Hematopoietic multipotent progenitor cell (in vitro differentiated cells): ENCODE data around the gene ALX1. TPM values are rescaled to one million over a fixed set of nuclear protein-coding genes. Genes with fewer than 3 reads are reported as not detected.

Source experiments
- DNase-seq, 3 donors: peaks; one replicate each; pipeline ENCODE4 v3.0.0-alpha.2; 2011 to 2015; ENCODE audit warnings: low read depth in 2 of 3, low spot score in 2 of 3
- total RNA-seq: library from RNA; depleted of rRNA; stranded (reverse); fragments of >200 nt; gene quantifications from one replicate; pipeline ENCODE4 v1.2.3, GENCODE V29; 2012

ALX1 gene
- not detected for total RNA-seq

- DNase-seq = peak in 1 of 3 donors; percentile 44
Measured at GRCh38 chr12:85280165-85280983, at the start of gene ALX1. ALX1 (plus strand) TSS chr12:85280220; CDS start chr12:85280262, 42 bp downstream.

GRCh38 chr12:85237327-85237726 lies 42.7 kb upstream of the ALX1 start:
- DNase-seq = no peak

- DNase-seq = no peak
Measured at GRCh38 chr12:85244561-85244960, 35.5 kb upstream of the ALX1 start.

- no peak for DNase-seq
Measured at GRCh38 chr12:85253853-85254252, 26.2 kb upstream of the ALX1 start.

GRCh38 chr12:85257671-85258070 lies 22.3 kb upstream of the ALX1 start:
- DNase-seq = no peak

- DNase-seq = no peak
Measured at GRCh38 chr12:85260447-85260846, 19.6 kb upstream of the ALX1 start.

- no peak for DNase-seq
Measured at GRCh38 chr12:85260896-85261295, 19.1 kb upstream of the ALX1 start.

GRCh38 chr12:85266356-85266755 lies 13.7 kb upstream of the ALX1 start:
- peak in 1 of 3 donors; percentile 26 for DNase-seq

GRCh38 chr12:85273381-85274314 lies 6.4 kb upstream of the ALX1 start:
- DNase-seq = peak in 1 of 3 donors; percentile 29

GRCh38 chr12:85274315-85274651 lies 5.7 kb upstream of the ALX1 start:
- DNase-seq = no peak

GRCh38 chr12:85275374-85275773 lies 4.6 kb upstream of the ALX1 start:
- peak in 1 of 3 donors; percentile 82 for DNase-seq

GRCh38 chr12:85277191-85277590 lies 2.8 kb upstream of the ALX1 start:
- DNase-seq = no peak

- DNase-seq = peak in 1 of 3 donors; percentile 12
Measured at GRCh38 chr12:85277900-85278597, 2.0 kb upstream of the ALX1 start.

GRCh38 chr12:85278598-85279448 lies 1.2 kb upstream of the ALX1 start:
- DNase-seq = peak in 1 of 3 donors; percentile 32

GRCh38 chr12:85279449-85280164 lies 413 bp upstream of the ALX1 start:
- peak in 1 of 3 donors; percentile 24 for DNase-seq

GRCh38 chr12:85280984-85281630 lies 1.1 kb downstream of the ALX1 start:
- DNase-seq = peak in 1 of 3 donors; percentile 56

GRCh38 chr12:85281636-85282312 lies 1.8 kb downstream of the ALX1 start:
- DNase-seq = no peak

GRCh38 chr12:85283560-85283959 lies 3.5 kb downstream of the ALX1 start:
- DNase-seq = no peak
